GM19463 (cell line): ENCODE measurements around the gene RANBP17.

Experiments
- ATAC-seq: cut with Tn5 transposase; IDR thresholded peaks from one replicate; pipeline ENCODE4 v1.9.1; 2021; ENCODE audit warnings: mild to moderate bottlenecking, moderate library complexity; ENCODE audit not compliant: unreplicated experiment

The RANBP17 gene

GRCh38 chr5:171342362-171343111 lies 480.7 kb downstream of the RANBP17 start:
- ATAC-seq, result peak; percentile 62

- ATAC-seq, result no peak
These were observed 483.3 kb downstream of the RANBP17 start for GRCh38 chr5:171344936-171345608.
